Activated CD4-positive, CD25-positive, alpha-beta regulatory T cell treated with anti-CD3 and anti-CD28 coated beads, Interleukin-2, amount 50 U/mL, for 24 hours (primary cell): Measurements from ENCODE around the gene HSPBP1.

ENCODE experiments used
- ATAC-seq, 2 donors: fragments of 150-1000 bp; cut with Tn5 transposase; one replicate each; pipeline ENCODE4 v1.10.0; 2021; ENCODE audit warnings: mild to moderate bottlenecking in 1 of 2, moderate library complexity in 1 of 2

HSPBP1 gene

DNA sequence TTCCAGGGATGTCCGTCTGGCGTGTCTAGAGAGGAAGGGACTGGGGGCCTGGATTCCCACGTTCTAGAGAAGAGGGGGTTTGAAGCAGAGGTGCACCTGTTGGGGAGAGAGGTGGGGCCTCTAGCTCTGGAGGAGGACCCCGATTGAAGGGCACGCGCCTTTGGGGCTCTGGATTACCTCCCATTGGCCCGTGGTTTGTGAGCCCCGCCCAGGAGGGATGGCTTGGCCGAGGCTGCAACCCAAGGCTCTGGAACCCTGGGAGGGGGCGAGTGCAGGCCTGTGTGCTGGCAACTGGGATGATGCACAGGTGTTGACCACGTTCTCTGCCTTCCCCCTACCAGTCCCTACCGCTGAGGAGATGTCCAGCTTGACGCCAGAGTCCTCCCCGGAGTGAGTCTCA, 25.1 kb upstream of the HSPBP1 start:
- no peak for ATAC-seq

DNA sequence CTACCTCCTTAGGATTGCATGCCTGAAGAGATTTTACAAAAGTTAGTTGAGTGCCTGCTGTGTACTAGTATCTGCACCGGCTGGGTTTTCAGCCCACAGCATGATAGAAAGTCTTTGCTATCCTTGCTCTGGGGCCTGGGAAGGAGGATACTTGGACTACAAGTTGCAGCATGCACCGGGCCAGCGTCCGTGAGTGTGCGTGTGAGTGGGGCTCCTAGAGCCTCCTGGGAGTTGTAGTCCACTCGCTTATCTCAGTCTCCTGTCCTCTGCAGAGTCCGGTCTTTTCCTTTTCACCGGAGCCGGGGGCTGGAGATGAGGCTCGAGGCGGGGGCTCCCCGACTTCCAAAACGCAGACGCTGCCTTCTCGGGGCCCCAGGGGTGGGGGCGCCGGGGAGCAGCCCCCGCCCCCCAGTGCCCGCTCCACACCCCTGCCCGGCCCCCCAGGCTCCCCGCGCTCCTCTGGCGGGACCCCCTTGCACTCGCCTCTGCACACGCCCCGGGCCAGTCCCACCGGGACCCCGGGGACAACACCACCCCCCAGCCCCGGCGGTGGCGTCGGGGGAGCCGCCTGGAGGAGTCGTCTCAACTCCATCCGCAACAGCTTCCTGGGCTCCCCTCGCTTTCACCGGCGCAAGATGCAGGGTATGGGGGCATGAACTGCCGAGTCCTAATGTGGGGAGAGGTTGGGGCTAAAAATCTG, 24.5 kb upstream of the HSPBP1 start:
- ATAC-seq: no peak

- no peak for ATAC-seq
These were observed 23.6 kb upstream of the HSPBP1 start for GRCh38 chr19:55303477-55303876.

DNA sequence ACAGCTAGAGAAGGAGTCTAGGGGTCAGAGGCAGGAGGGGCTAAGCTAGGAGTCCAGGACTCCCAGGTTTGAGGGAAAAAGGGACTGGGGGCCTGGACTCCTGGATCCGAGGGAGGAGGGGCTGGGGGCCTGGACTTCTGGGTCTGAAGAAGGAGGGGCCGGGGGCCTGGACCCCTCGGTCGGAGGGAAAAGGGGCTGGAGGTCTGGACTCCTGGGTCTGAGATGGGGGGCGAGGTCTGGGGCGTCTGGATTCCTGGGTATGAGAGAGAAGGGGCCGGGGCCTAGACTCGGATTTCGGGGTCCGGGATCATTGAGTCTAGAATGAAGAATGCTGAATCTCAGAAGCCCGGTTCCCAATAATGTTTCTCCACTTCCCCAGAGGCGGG, 22.4 kb upstream of the HSPBP1 start:
- ATAC-seq: no peak

DNA sequence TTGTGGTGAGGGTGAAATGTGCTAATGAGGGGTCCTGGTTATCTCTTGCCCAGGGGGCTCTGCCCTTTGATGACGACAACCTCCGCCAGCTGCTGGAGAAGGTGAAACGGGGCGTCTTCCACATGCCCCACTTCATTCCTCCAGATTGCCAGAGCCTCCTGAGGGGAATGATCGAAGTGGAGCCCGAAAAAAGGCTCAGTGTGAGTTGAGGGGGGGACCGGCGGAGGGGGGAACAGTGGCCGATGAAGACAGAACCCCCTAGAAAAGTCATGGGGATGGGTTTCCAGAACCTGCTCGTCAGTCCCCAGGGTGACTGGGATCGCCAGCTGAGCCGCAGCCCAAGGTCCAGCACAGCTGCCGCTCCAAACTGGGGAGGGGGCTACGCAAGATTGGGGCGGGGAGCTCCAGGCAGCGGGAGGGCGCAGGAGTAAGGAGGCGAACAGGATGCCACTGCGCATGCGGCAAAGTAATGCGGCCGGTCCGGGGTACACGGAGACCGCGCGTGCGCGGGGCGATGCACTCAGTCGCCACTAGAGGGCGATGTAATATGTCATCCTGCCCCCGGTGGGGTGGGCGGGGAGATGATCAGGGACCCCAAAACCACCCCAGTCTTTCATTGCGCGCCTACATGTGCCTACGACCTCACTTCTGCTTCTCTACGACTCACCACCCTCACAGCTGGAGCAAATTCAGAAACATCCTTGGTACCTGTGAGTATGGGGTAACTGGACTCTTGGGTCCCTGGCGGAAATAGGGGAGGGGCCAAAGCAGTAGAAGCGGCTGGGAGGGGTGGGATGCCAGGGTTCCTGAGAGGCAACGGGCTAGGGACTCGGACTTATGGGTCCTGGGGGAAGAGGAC, 21.8 kb upstream of the HSPBP1 start:
- ATAC-seq: peak; percentile 82 to 90

GRCh38 chr19:55300886-55301458, 21.1 kb upstream of the HSPBP1 start:
- ATAC-seq: no peak

DNA sequence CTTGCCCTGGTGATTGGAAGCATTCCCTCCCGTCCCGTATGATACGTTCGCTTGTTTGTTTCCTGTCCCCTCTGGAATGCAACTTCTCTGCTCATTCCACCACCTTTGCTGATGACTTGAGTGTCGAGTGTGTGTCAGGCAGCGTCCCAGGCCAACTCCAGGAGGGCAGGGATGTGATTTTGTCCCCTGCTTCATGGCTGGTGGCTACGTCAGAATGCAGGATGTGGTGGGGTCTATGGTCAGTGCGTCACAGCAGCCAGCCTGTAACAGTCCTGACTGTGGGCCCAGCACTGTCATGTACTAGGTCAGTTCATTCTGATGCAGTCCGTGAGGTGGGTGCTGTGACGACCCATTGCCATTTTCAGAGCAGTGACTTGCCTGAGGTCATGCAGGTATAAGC, 20.1 kb upstream of the HSPBP1 start:
- no peak for ATAC-seq

DNA sequence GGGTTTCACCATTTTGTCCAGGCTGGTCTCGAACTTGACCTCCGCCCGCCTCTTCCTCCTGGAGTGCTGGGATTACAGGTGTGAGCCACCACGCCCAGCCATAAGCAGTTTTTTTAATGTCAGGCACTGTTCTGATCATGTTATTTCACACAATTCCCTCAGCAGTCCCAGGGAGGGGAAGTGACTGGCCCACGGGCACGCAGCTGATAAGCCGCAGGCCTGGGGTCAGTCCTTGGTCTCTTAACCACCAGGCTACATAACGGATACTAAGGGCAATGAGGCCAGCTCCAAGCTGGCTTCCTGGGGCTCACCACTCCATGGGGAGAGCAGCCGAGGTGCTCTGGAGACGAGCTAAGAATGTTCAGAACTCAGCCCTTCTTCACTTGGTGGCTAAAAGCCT, 17.4 kb upstream of the HSPBP1 start:
- ATAC-seq: no peak

DNA sequence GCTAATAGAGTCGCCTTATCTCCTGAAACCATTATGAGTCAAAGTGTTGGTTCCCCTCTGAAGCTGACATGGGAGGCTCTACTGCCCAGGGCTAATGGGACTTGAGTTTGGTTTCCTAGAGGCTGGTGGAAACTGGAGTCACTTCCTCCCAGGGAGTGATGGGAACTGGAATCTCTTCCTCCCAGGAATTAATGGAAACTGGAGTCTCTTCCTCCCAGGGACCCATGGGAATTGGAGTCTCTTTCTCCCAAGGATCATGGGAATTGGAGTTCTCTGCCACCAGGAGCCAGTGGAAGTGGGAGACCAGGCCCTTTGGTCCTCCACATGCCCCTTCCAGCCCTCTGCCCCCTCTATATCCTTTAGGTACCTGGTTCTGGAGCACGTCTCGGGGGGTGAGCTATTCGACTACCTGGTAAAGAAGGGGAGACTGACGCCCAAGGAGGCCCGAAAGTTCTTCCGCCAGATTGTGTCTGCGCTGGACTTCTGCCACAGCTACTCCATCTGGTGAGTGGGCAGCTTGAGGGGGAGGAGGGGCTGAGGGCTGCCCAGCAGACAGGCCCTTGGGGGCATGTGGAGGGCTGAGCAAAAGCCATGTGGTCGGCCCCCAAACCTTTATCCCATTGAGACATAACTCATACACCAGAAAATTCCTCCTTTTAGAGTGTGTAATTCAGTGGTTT, 9.3 kb upstream of the HSPBP1 start:
- no peak for ATAC-seq

GRCh38 chr19:55287361-55288079, 7.6 kb upstream of the HSPBP1 start:
- ATAC-seq: no peak

- ATAC-seq: no peak
These were observed 5.5 kb upstream of the HSPBP1 start for GRCh38 chr19:55285229-55285890.

DNA sequence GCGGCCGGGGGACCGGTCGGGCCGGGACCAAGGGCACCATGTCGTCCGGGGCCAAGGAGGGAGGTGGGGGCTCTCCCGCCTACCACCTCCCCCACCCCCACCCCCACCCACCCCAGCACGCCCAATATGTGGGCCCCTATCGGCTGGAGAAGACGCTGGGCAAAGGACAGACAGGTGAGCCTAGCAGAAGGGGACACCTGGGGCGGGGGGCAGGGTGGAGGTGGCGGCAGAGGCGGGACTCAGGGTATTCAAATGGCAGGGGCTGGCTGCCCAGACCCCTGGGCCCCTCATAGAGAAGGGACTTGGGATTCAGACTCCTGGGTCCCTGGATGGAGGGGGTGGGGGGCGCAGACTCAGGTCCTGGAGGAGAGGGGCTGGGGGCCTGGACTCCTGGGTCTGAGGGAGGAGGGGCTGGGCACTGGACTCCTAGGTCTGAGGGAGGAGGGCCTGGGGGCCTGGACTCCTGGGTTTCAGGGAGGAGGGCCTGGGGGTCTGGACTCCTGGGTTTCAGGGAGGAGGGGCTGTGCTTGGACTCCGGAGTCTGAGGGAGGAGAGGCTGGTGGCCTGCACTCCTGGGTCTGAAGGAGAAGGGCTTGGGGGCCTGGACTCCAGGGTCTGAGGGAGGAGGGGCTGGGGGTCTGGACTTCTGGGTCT, 4.6 kb upstream of the HSPBP1 start:
- no peak for ATAC-seq

GRCh38 chr19:55283548-55284377, 3.9 kb upstream of the HSPBP1 start, which contains the start of gene BRSK1:
Gene BRSK1 (plus strand): TSS chr19:55283997. CDS start chr19:55284443, 446 bp downstream.
- ATAC-seq: no peak

DNA sequence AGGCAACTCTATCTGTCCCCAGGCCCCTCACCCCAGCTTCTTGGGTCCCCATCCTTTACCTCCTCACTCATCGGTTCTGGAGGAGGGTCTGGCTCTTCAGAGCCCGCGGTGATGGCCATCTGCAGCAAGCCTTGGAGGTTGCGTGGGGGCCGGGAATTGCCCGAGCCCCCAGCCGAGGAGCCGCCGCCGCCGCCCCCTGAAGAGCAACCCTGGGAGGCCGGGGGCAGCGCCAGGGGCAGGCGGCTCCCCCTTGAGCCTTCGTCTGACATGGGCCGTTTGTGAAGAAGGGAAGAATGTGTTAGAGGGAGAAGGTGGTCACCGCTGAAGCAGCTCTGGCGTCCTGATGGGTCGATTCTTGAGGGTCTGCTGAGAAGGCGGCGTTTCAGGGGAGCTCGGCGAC, 570 bp downstream of the HSPBP1 start:
- ATAC-seq: no peak

GRCh38 chr19:55278391-55279135, 1.3 kb downstream of the HSPBP1 start:
- no peak for ATAC-seq

- ATAC-seq: no peak
These were observed 2.4 kb downstream of the HSPBP1 start for GRCh38 chr19:55277494-55277893.

- ATAC-seq: no peak
These were observed 3.0 kb downstream of the HSPBP1 start for GRCh38 chr19:55276720-55277430.

DNA sequence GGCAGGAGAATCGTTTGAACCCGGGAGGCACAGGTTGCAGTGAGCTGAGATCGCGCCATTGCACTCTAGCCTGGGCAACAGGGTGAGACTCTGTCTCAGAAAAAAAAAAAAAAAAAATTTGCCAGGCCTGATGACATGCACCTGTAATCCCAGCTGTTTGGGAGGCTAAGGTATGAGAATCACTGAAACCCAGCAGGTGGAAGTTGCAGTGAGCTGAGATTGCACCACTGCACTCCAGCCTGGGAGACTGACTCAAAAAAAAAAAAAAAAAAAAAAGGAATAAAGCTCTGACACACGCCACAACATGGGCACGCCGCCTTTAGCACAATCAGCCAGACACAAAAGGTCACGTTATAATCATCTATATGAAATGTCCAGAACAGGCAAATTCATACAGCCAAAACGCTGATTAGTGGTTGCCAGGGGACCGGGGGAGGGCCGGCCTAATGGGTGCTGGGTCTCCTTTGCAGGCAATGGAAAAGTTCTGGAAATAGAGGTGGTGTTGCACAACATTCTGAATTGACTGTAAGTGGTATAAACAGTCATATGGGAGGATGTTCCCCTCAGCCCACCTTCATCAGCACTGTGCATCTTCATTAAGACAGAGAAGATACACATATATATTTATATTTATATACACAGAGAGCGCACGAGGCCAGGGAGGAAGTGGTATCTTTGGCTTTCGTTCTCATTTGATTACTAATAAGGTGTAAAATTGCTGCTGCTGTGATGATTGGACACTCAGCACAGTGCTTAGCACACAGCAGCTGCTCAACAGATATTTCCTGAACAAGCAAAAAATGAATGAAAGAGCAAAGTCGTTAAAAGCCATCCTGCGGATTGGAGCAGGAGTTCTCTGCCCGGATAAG, 3.8 kb downstream of the HSPBP1 start:
- ATAC-seq: peak in 1 of 2 donors; percentile 35
